AG10803 (cell line): Measurements from ENCODE around the gene NFATC2.
A peak's percentile ranks its signal among the peaks of the same experiment; 100 is the strongest.

Experiments
- DNase-seq: peaks from one replicate; pipeline ENCODE4 v3.0.0; 2010; ENCODE audit warnings: low read depth
- H3K4me3 ChIP-seq: 2 replicates; pipeline ENCODE4 v1.5.1; 2011; ENCODE audit warnings: mild to moderate bottlenecking, low read length, control low read depth
- TF ChIP-seq, protein P1 (sequence below): conservative IDR thresholded peaks from 2 replicates; pipeline ENCODE4 v1.5.1; 2011; ENCODE audit warnings: mild to moderate bottlenecking, low read length, control low read depth, inconsistent platforms

NFATC2 gene

DNA sequence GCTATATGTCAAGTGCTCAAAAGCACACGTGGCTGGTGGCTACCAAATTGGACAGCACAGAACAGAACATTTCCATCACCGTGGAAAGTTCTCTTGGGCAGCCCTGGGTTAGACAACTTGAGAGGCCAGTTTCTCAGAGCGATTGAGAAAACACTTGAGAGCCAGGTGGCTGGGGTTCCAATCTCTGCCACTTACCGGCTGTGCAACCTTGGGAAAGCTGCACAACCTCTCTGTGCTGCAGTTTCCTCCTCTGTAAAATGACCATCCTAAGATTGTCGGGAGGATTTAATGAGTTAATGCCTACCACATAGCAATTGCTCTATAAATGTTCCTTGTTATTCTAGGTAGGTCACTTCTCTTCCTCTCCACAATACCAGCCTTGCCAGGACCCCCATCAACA is 25.1 kb upstream of the NFATC2 start:
- TF ChIP-seq, protein P1, sequence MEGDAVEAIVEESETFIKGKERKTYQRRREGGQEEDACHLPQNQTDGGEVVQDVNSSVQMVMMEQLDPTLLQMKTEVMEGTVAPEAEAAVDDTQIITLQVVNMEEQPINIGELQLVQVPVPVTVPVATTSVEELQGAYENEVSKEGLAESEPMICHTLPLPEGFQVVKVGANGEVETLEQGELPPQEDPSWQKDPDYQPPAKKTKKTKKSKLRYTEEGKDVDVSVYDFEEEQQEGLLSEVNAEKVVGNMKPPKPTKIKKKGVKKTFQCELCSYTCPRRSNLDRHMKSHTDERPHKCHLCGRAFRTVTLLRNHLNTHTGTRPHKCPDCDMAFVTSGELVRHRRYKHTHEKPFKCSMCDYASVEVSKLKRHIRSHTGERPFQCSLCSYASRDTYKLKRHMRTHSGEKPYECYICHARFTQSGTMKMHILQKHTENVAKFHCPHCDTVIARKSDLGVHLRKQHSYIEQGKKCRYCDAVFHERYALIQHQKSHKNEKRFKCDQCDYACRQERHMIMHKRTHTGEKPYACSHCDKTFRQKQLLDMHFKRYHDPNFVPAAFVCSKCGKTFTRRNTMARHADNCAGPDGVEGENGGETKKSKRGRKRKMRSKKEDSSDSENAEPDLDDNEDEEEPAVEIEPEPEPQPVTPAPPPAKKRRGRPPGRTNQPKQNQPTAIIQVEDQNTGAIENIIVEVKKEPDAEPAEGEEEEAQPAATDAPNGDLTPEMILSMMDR = no peak
- no peak overlapping the region for H3K4me3 ChIP-seq
- no peak for DNase-seq

DNA sequence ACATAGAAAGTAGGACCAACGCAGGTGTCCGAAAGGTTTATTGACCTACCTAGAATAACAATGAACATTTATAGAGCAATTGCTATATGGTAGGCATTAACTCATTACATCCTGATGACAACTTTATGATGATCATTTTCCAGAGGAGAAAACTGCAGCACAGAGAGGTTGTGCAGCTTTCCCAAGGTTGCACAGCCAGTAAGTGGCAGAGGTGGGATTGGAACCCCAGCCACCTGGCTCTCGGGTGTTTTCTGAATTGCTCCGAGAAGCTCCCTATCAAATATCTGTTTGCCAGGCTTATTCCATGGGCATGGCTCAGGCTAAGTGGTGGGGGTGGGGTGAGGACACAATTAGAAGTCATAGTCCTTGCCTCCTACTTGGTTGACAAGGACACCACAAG is 24.1 kb upstream of the NFATC2 start:
- TF ChIP-seq, protein P1 = no peak
- H3K4me3 ChIP-seq = no peak overlapping the region
- no peak for DNase-seq

DNA sequence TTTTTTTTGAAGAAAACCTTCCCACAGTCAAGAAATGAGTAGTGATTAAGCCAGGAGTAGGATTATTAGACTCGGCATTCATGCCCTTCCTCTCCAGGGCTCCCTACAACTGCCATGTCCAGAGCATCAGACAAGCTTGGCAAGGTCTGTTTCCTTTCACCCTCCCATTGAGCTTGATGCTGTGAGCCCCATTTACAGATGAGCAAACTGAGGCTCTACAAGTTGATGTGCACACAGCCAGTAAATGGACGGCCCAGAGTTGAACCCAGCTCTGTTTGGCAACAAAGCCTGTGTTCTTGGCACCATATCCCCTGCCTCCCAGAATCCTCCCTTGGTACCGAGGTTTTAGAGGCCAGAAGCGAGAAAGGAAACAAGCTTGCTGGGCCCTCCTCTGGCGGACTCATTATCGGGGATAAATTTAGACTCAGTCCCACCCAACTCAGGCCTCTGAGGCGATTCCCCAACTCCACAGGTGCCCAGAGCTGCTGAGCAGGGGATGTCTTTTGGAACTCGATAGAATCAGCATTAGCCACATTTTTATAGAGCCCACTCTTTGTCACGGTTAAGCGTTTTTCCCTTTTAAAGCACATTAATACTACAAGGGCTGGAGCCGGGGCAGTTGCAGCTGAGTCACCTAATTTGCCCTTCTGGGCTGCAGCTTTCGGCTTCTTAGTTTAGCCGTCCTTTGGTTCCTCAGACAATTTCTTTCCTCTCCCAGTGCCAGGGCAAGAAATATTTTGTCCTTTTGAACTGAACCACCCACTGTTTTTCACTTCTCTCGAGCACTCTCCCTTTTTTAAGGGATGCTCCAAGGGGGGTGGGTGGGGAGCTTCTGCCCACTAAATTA is 23.0 kb upstream of the NFATC2 start:
- H3K4me3 ChIP-seq = peak overlapping the region; percentile 38
- TF ChIP-seq, protein P1 = no peak
- DNase-seq = peak; percentile 57

DNA sequence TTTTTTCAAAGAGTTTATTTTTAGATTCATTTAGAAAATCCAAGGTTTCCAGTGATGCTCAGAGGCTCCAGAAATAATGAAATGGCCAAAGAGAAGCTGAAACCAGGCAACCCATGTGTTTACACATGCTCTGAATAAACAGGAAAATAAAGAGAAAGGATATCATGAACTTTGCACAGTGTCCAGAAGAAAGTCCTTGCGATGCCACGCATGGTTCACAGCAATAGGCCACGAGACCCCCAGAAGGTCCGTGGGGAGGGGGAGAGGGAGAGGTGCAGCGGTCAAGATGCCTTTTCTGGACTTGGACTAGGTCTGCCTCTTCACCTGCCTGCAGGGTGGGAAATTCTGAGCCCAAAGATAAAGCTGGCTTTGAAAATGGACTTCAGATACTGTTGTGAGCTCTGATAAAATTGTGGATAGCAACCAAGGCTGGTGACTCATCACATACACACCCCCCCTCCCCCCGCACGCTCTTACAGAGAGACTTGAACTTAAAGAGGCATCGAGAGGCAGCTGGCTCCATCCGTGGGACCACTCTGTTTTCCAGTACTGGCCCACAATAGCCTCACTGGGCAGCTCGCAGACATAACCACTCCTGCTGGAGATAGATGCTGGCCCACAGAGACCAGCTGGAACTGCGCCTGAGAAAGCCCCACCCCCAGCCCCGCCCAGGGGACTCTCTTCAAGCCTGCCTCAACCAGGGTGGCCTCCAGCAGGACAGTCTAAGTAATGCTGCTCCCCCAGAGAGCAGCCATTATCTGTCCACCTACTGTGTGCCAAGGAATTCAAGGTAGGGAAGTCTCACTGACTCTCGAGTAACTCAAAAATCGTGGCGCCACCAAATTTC is 21.2 kb upstream of the NFATC2 start:
- peak overlapping the region; percentile 17; the same call in 1 of the 2 replicates for H3K4me3 ChIP-seq
- TF ChIP-seq, protein P1 = peak; percentile 14; the same call in 1 of the 2 replicates
- peak; percentile 81 for DNase-seq

DNA sequence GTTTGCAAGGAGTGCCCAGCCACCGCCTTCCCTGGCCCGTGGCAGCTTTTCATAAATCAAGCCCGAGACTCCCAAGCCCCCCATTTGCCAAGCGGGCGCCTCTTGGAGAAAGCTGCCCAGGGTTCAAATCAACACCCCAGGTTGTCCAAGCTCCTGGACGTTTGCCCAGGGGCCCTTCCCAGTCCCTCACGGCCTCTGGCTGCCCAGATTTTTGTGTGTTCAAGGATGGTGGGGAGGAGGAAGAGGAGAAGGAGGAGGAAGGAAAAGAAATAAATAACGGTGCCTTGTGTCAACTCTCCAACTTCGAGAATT is 20.6 kb upstream of the NFATC2 start:
- H3K4me3 ChIP-seq = peak overlapping the region; percentile 79
- DNase-seq = no peak
- TF ChIP-seq, protein P1 = no peak

DNA sequence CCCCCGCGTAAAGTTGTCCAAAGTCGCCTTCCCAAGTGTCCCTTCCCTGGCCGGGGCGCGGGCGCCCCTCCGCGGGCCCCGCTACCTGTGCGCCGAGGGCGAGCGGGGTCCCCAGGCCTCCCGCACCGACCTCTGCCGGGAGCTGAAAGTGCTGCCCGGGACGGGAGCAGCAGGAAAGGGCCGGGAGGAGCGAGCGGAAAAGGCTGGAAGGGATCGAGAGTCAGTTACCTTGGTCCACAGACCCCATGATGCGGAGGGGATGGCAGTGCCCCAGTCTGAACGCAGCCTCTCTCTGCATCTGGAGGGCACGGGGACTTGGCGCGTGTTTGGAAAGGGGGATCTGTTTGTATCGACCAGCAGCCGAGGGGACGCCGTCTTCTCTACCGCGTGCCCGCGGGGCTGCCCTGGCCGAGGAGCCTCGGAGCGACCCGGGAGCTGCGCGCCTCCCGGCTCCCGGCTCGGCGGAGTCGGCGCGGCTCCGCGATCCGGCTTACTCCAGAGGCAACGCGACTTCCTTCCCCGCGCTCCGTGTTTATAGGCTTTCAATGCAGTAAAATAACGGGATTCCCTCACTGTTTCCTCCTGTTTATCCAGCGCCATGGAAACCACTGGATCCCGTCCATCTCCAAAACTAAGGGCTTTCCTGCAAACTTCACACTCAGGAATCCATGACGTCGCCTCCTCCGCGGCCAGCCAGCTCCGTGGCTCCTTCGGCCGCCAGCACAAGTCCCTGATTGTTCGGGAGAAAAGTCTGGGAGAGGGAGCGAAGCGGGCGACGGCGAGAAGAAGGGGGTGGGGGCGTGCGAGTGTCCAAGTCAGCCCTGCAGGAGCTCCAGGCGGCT is 20.0 kb upstream of the NFATC2 start:
- TF ChIP-seq, protein P1 = no peak
- H3K4me3 ChIP-seq = peak overlapping the region; percentile 79
- peak; percentile 95 for DNase-seq
